ENCODE results near the gene ANKS1B.

ANKS1B gene

DNA sequence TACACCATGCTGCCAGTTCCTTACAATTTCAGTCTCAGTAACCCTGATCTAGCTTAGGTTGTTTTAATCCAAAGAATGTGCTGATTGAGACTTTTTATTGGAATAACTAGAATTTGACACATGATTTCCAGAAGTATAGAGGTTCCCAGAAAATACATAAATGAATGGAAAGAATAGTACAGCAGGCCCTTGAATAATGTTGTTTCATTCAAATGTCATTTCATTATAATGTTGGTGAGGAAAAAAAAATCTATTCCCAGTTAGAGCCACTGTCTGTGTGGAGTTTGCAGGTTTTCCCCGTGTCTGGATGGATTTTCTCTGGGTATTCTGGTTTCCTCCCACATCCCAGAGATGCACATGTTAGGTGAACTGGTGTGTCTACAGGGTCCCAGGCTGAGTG lies 610.7 kb downstream of the ANKS1B start:
- Histone ChIP-seq H3K36me3 (ENCODE audit: control insufficient read depth in 4 of 4, insufficient read depth in 4 of 4, low read length in 3 of 4) (no peaks in the 10 kb centered on the region), H3K4me1 (ENCODE audit: control extremely low read depth in 1 of 4, control insufficient read depth in 4 of 4, insufficient read depth in 4 of 4, low read length in 3 of 4) (no peaks in the 10 kb centered on the region), H3K9me3 (ENCODE audit: control extremely low read depth in 1 of 5, control insufficient read depth in 4 of 5, insufficient read depth in 2 of 5, low read depth in 1 of 5, low read length in 4 of 5) (no peaks in the 10 kb centered on the region), H3K27ac (ENCODE audit: insufficient read depth in 1 of 2, low read depth in 1 of 2, low read length in 2 of 2, poor library complexity in 1 of 2, severe bottlenecking in 2 of 2) (no peak overlapping the region), H3K4me3 (ENCODE audit: control insufficient read depth in 1 of 7, extremely low read depth in 1 of 7, insufficient read depth in 4 of 7, low read depth in 2 of 7, low read length in 6 of 7) (no peak overlapping the region), H3K27me3 (replicated peaks in 2 of 5; ENCODE audit: control insufficient read depth in 4 of 5, insufficient read depth in 5 of 5, low read length in 4 of 5) (no peaks in the 10 kb centered on the region)
- DNase-seq = no peak
- ChIA-PET POLR2A (no interaction called here), CTCF (no interaction called here)
- 80% methylated on average over 1 of the region's 1 CpG for WGBS (ENCODE audit: insufficient coverage)

DNA sequence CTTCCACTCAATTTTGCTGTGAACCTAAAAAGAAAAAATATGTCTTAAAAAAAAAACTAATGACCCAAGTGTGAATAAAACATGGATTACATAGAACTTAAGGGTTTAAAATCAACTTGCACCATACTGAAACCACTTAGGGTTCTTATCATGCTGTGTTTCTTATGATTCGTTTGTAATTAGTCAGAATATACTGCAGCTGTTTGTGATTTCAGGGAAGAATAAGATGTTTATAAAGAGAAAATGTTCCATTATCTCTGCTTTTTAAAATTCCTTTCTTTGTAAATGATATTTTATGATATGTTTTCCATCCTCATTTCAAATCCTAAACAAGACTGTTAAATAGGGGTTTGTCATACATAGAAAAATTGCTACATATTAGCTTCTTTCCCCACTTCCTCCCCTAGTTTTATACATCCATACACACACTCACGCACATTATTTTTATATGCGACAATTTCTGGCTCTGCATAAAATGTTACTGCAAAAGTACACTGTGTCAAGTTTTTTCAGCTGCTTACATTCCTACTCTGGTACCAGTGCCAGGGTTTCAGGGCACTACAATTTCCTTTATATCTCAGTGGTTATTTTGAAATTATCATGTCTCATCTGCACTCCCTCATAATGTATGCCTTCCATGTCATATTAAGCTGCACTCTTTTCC lies 612.3 kb downstream of the ANKS1B start:
- POLR2A ChIA-PET = no interaction called here
- Histone ChIP-seq H3K36me3 (ENCODE audit: control insufficient read depth in 4 of 4, insufficient read depth in 4 of 4, low read length in 3 of 4) (no peaks in the 10 kb centered on the region), H3K27ac (ENCODE audit: insufficient read depth in 1 of 2, low read depth in 1 of 2, low read length in 2 of 2, poor library complexity in 1 of 2, severe bottlenecking in 2 of 2) (no peak overlapping the region), H3K4me3 (ENCODE audit: control insufficient read depth in 1 of 7, extremely low read depth in 1 of 7, insufficient read depth in 4 of 7, low read depth in 2 of 7, low read length in 6 of 7) (no peak overlapping the region), H3K27me3 (replicated peaks in 2 of 5; ENCODE audit: control insufficient read depth in 4 of 5, insufficient read depth in 5 of 5, low read length in 4 of 5) (no peaks in the 10 kb centered on the region), H3K4me1 (ENCODE audit: control extremely low read depth in 1 of 4, control insufficient read depth in 4 of 4, insufficient read depth in 4 of 4, low read length in 3 of 4) (no peaks in the 10 kb centered on the region), H3K9me3 (ENCODE audit: control extremely low read depth in 1 of 5, control insufficient read depth in 4 of 5, insufficient read depth in 2 of 5, low read depth in 1 of 5, low read length in 4 of 5) (no peaks in the 10 kb centered on the region)
- no peak for DNase-seq
- WGBS (ENCODE audit: insufficient coverage) = 93% methylated on average over 2 of the region's 3 CpGs
- CTCF ChIA-PET = no interaction called here

DNA sequence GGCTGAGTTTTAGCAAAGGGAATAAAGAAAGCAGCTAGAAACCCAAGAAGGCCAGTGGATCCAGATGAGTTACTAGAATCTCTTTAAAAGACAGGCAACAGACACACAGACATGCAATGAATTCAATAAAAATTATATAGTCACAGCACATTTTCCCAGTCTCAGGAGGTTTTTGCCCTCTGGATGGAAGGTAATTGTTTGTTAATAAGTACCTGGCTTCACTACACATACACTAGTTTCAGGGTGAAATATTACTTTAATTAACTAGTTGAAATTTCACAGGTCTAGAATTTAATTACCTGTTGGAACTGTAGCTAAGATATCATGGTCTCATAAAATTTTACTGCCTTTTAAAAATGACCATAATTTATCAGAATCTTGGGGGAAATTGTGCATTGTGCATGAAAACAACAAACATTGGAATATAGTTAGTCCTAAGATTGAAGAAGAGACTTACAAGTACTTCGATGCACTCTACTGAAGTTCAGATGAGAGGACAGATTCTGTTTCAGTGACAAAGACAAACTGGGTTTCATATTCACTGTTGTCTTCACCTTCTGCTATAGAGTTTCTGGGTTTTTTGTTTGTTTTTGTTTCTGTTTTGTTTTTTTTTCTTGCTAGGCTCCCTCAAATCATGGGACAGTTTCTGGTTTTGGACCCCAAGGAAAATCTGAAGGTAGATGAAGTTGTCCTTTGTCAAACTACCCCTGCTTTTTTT lies 614.2 kb downstream of the ANKS1B start:
- Histone ChIP-seq H3K4me3 (ENCODE audit: control insufficient read depth in 1 of 7, extremely low read depth in 1 of 7, insufficient read depth in 4 of 7, low read depth in 2 of 7, low read length in 6 of 7) (no peak overlapping the region), H3K4me1 (ENCODE audit: control extremely low read depth in 1 of 4, control insufficient read depth in 4 of 4, insufficient read depth in 4 of 4, low read length in 3 of 4) (no peaks in the 10 kb centered on the region), H3K27ac (ENCODE audit: insufficient read depth in 1 of 2, low read depth in 1 of 2, low read length in 2 of 2, poor library complexity in 1 of 2, severe bottlenecking in 2 of 2) (no peak overlapping the region), H3K27me3 (replicated peaks in 2 of 5; ENCODE audit: control insufficient read depth in 4 of 5, insufficient read depth in 5 of 5, low read length in 4 of 5) (no peaks in the 10 kb centered on the region), H3K9me3 (ENCODE audit: control extremely low read depth in 1 of 5, control insufficient read depth in 4 of 5, insufficient read depth in 2 of 5, low read depth in 1 of 5, low read length in 4 of 5) (no peaks in the 10 kb centered on the region), H3K36me3 (ENCODE audit: control insufficient read depth in 4 of 4, insufficient read depth in 4 of 4, low read length in 3 of 4) (no peaks in the 10 kb centered on the region)
- ChIA-PET CTCF (no interaction called here), POLR2A (no interaction called here)
- no peak for DNase-seq
- WGBS (ENCODE audit: insufficient coverage) = 88% methylated on average over 1 of the region's 1 CpG

GRCh38 chr12:99367181-99367580 lies 617.6 kb downstream of the ANKS1B start:
- no peaks in the 10 kb centered on the region for H3K27me3 ChIP-seq (replicated peaks in 2 of 5; ENCODE audit: control insufficient read depth in 4 of 5, insufficient read depth in 5 of 5, low read length in 4 of 5)
- no peak for DNase-seq
- no peak overlapping the region for H3K4me3 ChIP-seq (ENCODE audit: control insufficient read depth in 1 of 7, extremely low read depth in 1 of 7, insufficient read depth in 4 of 7, low read depth in 2 of 7, low read length in 6 of 7)
- H3K36me3 ChIP-seq (ENCODE audit: control insufficient read depth in 4 of 4, insufficient read depth in 4 of 4, low read length in 3 of 4) = no peaks in the 10 kb centered on the region
- 100% methylated on average over 1 of the region's 3 CpGs for WGBS (ENCODE audit: insufficient coverage)
- H3K9me3 ChIP-seq (ENCODE audit: control extremely low read depth in 1 of 5, control insufficient read depth in 4 of 5, insufficient read depth in 2 of 5, low read depth in 1 of 5, low read length in 4 of 5) = no peaks in the 10 kb centered on the region
- no peak overlapping the region for H3K27ac ChIP-seq (ENCODE audit: insufficient read depth in 1 of 2, low read depth in 1 of 2, low read length in 2 of 2, poor library complexity in 1 of 2, severe bottlenecking in 2 of 2)
- ChIA-PET POLR2A (no interaction called here), CTCF (no interaction called here)
- H3K4me1 ChIP-seq (ENCODE audit: control extremely low read depth in 1 of 4, control insufficient read depth in 4 of 4, insufficient read depth in 4 of 4, low read length in 3 of 4) = no peaks in the 10 kb centered on the region

- CTCF ChIA-PET = no interaction called here
- no peak overlapping the region for H3K4me3 ChIP-seq (ENCODE audit: control insufficient read depth in 1 of 7, extremely low read depth in 1 of 7, insufficient read depth in 4 of 7, low read depth in 2 of 7, low read length in 6 of 7)
- POLR2A ChIA-PET = no interaction called here
- WGBS (ENCODE audit: insufficient coverage) = 44% methylated on average over 1 of the region's 3 CpGs
- H3K4me1 ChIP-seq (ENCODE audit: control extremely low read depth in 1 of 4, control insufficient read depth in 4 of 4, insufficient read depth in 4 of 4, low read length in 3 of 4) = no peaks in the 10 kb centered on the region
- no peaks in the 10 kb centered on the region for H3K36me3 ChIP-seq (ENCODE audit: control insufficient read depth in 4 of 4, insufficient read depth in 4 of 4, low read length in 3 of 4)
- no peaks in the 10 kb centered on the region for H3K27me3 ChIP-seq (replicated peaks in 2 of 5; ENCODE audit: control insufficient read depth in 4 of 5, insufficient read depth in 5 of 5, low read length in 4 of 5)
- H3K9me3 ChIP-seq (ENCODE audit: control extremely low read depth in 1 of 5, control insufficient read depth in 4 of 5, insufficient read depth in 2 of 5, low read depth in 1 of 5, low read length in 4 of 5) = no peaks in the 10 kb centered on the region
- no peak overlapping the region for H3K27ac ChIP-seq (ENCODE audit: insufficient read depth in 1 of 2, low read depth in 1 of 2, low read length in 2 of 2, poor library complexity in 1 of 2, severe bottlenecking in 2 of 2)
- DNase-seq = no peak
Measured at GRCh38 chr12:99352269-99352668, 632.5 kb downstream of the ANKS1B start.

GRCh38 chr12:99343960-99344359 lies 640.8 kb downstream of the ANKS1B start:
- CTCF ChIA-PET = no interaction called here
- POLR2A ChIA-PET = no interaction called here
- no peak for DNase-seq
- Histone ChIP-seq H3K27ac (ENCODE audit: insufficient read depth in 1 of 2, low read depth in 1 of 2, low read length in 2 of 2, poor library complexity in 1 of 2, severe bottlenecking in 2 of 2) (no peak overlapping the region), H3K27me3 (replicated peaks in 2 of 5; ENCODE audit: control insufficient read depth in 4 of 5, insufficient read depth in 5 of 5, low read length in 4 of 5) (no peaks in the 10 kb centered on the region), H3K4me1 (ENCODE audit: control extremely low read depth in 1 of 4, control insufficient read depth in 4 of 4, insufficient read depth in 4 of 4, low read length in 3 of 4) (no peaks in the 10 kb centered on the region), H3K36me3 (ENCODE audit: control insufficient read depth in 4 of 4, insufficient read depth in 4 of 4, low read length in 3 of 4) (no peaks in the 10 kb centered on the region), H3K4me3 (ENCODE audit: control insufficient read depth in 1 of 7, extremely low read depth in 1 of 7, insufficient read depth in 4 of 7, low read depth in 2 of 7, low read length in 6 of 7) (no peak overlapping the region), H3K9me3 (ENCODE audit: control extremely low read depth in 1 of 5, control insufficient read depth in 4 of 5, insufficient read depth in 2 of 5, low read depth in 1 of 5, low read length in 4 of 5) (no peaks in the 10 kb centered on the region)

- no peak for DNase-seq
- Histone ChIP-seq H3K4me1 (ENCODE audit: control extremely low read depth in 1 of 4, control insufficient read depth in 4 of 4, insufficient read depth in 4 of 4, low read length in 3 of 4) (no peaks in the 10 kb centered on the region), H3K4me3 (ENCODE audit: control insufficient read depth in 1 of 7, extremely low read depth in 1 of 7, insufficient read depth in 4 of 7, low read depth in 2 of 7, low read length in 6 of 7) (no peak overlapping the region), H3K36me3 (ENCODE audit: control insufficient read depth in 4 of 4, insufficient read depth in 4 of 4, low read length in 3 of 4) (no peaks in the 10 kb centered on the region), H3K27me3 (replicated peaks in 2 of 5; ENCODE audit: control insufficient read depth in 4 of 5, insufficient read depth in 5 of 5, low read length in 4 of 5) (no peaks in the 10 kb centered on the region), H3K27ac (ENCODE audit: insufficient read depth in 1 of 2, low read depth in 1 of 2, low read length in 2 of 2, poor library complexity in 1 of 2, severe bottlenecking in 2 of 2) (no peak overlapping the region), H3K9me3 (ENCODE audit: control extremely low read depth in 1 of 5, control insufficient read depth in 4 of 5, insufficient read depth in 2 of 5, low read depth in 1 of 5, low read length in 4 of 5) (peaks cover 0 to 4% (median 2%) of the 10 kb centered on the region in 5 experiments)
- 92% methylated on average over 2 of the region's 3 CpGs for WGBS (ENCODE audit: insufficient coverage)
- CTCF ChIA-PET = no interaction called here
- POLR2A ChIA-PET = no interaction called here
Measured at GRCh38 chr12:99339663-99340062, 645.1 kb downstream of the ANKS1B start.
